Mesenchymal stem cell (in vitro differentiated cells and primary cell): ENCODE results near the gene DGAT2.

Experiments
- DNase-seq: peaks from one replicate; pipeline ENCODE4 v3.0.0-alpha.2; 2013
- H2AFZ ChIP-seq: one replicate; pipeline ENCODE4 v1.6.1; 2013; ENCODE audit warnings: low read depth, mild to moderate bottlenecking, control low read depth, inconsistent platforms, low read length, moderate library complexity
- H2AK5ac ChIP-seq: 2 replicates; pipeline ENCODE4 v1.6.1; 2013; ENCODE audit warnings: low read length, moderate library complexity, mild to moderate bottlenecking, inconsistent platforms; ENCODE audit not compliant: severe bottlenecking
- H2BK120ac ChIP-seq: one replicate; pipeline ENCODE4 v1.6.1; 2013; ENCODE audit warnings: low read depth, mild to moderate bottlenecking, inconsistent platforms, low read length, moderate library complexity
- H2BK12ac ChIP-seq, 2 experiments: one replicate each; pipeline ENCODE4 v1.6.1; 2013; ENCODE audit warnings: inconsistent platforms in 2 of 2, low read length in 2 of 2, mild to moderate bottlenecking in 2 of 2, moderate library complexity in 2 of 2, control low read depth in 1 of 2
- H2BK15ac ChIP-seq: one replicate; pipeline ENCODE4 v1.6.1; 2013; ENCODE audit warnings: mild to moderate bottlenecking, low read depth, inconsistent platforms; ENCODE audit not compliant: poor library complexity, severe bottlenecking
- H2BK5ac ChIP-seq: 2 replicates; pipeline ENCODE4 v1.6.1; 2013; ENCODE audit warnings: low read depth, mild to moderate bottlenecking, low read length, control low read depth, inconsistent platforms; ENCODE audit not compliant: poor library complexity, severe bottlenecking
- H3K14ac ChIP-seq, 2 experiments: one replicate each; pipeline ENCODE4 v1.6.1; 2013; ENCODE audit warnings: inconsistent platforms in 2 of 2, low read length in 2 of 2, control low read depth in 1 of 2, mild to moderate bottlenecking in 1 of 2, moderate library complexity in 1 of 2
- H3K18ac ChIP-seq, 2 experiments: one replicate each; pipeline ENCODE4 v1.6.1; 2013; ENCODE audit warnings: inconsistent platforms in 2 of 2, low read length in 2 of 2, control low read depth in 1 of 2, low read depth in 1 of 2, mild to moderate bottlenecking in 1 of 2
- H3K23ac ChIP-seq, 2 experiments: one replicate each; pipeline ENCODE4 v1.6.1; 2013; ENCODE audit warnings: inconsistent platforms in 2 of 2, low read length in 2 of 2, mild to moderate bottlenecking in 2 of 2, moderate library complexity in 2 of 2, control low read depth in 1 of 2
- H3K27ac ChIP-seq: 2 replicates; pipeline ENCODE4 v1.5.1; 2013; ENCODE audit warnings: mild to moderate bottlenecking, moderate library complexity, low read length, control low read depth, inconsistent platforms; ENCODE audit not compliant: poor library complexity, severe bottlenecking
- H3K27me3 ChIP-seq, 2 experiments: 2 replicates each; pipeline versions ENCODE4 v1.6.1 to v1.7.0; 2013; ENCODE audit warnings: low read length in 2 of 2, mild to moderate bottlenecking in 2 of 2, moderate library complexity in 2 of 2, control low read depth in 1 of 2, inconsistent platforms in 1 of 2; ENCODE audit not compliant: control insufficient read depth in 1 of 2, insufficient read depth in 1 of 2
- H3K36me3 ChIP-seq, 2 experiments: 2 replicates each; pipeline versions ENCODE4 v1.6.1 to v1.7.0; 2013; ENCODE audit warnings: low read length in 2 of 2, control low read depth in 1 of 2, inconsistent platforms in 1 of 2, low read depth in 1 of 2, mild to moderate bottlenecking in 1 of 2; ENCODE audit not compliant: insufficient read depth in 2 of 2, control insufficient read depth in 1 of 2
- H3K4ac ChIP-seq, 2 experiments: one replicate each; pipeline ENCODE4 v1.6.1; 2013; ENCODE audit warnings: inconsistent platforms in 2 of 2, low read length in 2 of 2, mild to moderate bottlenecking in 2 of 2, moderate library complexity in 2 of 2, control low read depth in 1 of 2, low read depth in 1 of 2
- H3K4me1 ChIP-seq: 2 replicates; pipeline ENCODE4 v1.6.1; 2013; ENCODE audit warnings: low read depth, low read length, control low read depth; ENCODE audit not compliant: control insufficient read depth, insufficient read depth
- H3K4me2 ChIP-seq: 2 replicates; pipeline ENCODE4 v1.6.1; 2013; ENCODE audit warnings: low read length, mild to moderate bottlenecking, inconsistent platforms; ENCODE audit not compliant: poor library complexity, severe bottlenecking
- H3K4me3 ChIP-seq, 2 experiments: 2 replicates each; pipeline versions ENCODE4 v1.5.1 to v1.7.0; 2013; ENCODE audit warnings: low read length in 2 of 2, mild to moderate bottlenecking in 2 of 2, control low read depth in 1 of 2, low read depth in 1 of 2; ENCODE audit not compliant: insufficient read depth in 1 of 2
- H3K79me1 ChIP-seq: replicated peaks from 2 replicates; pipeline ENCODE4 v1.6.1; 2013; ENCODE audit warnings: mild to moderate bottlenecking, control low read depth, low read length, inconsistent platforms; ENCODE audit not compliant: poor library complexity, severe bottlenecking
- H3K9ac ChIP-seq: 2 replicates; pipeline ENCODE4 v1.7.0; 2013; ENCODE audit warnings: mild to moderate bottlenecking, low read length, moderate library complexity
- H3K9me3 ChIP-seq: 2 replicates; pipeline ENCODE4 v1.7.0; 2013; ENCODE audit warnings: mild to moderate bottlenecking, low read length; ENCODE audit not compliant: control insufficient read depth
- H4K8ac ChIP-seq: one replicate; pipeline ENCODE4 v1.6.1; 2013; ENCODE audit warnings: inconsistent platforms, mild to moderate bottlenecking, low read length, moderate library complexity
- H4K91ac ChIP-seq: one replicate; pipeline ENCODE4 v1.6.1; 2013; ENCODE audit warnings: mild to moderate bottlenecking, low read length, inconsistent platforms
- WGBS: methylation state at CpG from one replicate; pipeline ENCODE4 v1.1.7; 2013; ENCODE audit warnings: mixed read lengths; 5-methylcytosine and 5-hydroxymethylcytosine counted together

Gene DGAT2

DNA sequence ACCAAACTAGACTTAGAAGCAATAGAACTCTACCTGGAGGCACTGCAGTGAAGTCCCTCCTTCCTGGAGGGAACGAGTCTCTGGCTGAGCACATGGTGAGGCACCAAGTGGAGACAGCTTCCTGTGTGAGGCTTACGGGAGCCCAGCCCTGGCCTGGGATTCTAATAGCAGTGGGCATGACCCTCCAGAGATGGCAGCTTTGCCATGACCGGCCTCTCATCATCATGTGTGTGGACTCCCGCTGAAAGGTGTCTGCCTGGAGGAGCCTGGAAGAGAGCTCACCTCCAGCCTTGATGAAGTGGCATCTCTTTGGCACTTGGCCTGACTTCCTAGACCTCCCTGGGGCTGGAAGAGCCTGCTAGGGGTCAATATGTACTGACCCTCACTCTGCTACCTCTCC lies 8.0 kb downstream of the DGAT2 start:
- Histone ChIP-seq H3K23ac (no peak overlapping the region), H2AK5ac (no peak overlapping the region), H3K9me3 (no peaks in the 10 kb centered on the region), H4K8ac (no peak overlapping the region), H2BK120ac (no peak overlapping the region), H2AFZ (no peak overlapping the region), H3K4me3 (no peak overlapping the region), H3K14ac (no peak overlapping the region), H3K27ac (no peak overlapping the region), H2BK12ac (no peak overlapping the region), H3K4ac (no peak overlapping the region), H3K9ac (no peak overlapping the region), H3K4me1 (no peaks in the 10 kb centered on the region), H2BK5ac (no peak overlapping the region), H3K27me3 (peaks cover 0 to 8% of the 10 kb centered on the region in 2 experiments), H4K91ac (no peak overlapping the region), H3K18ac (no peak overlapping the region), H2BK15ac (no peak overlapping the region), H3K79me1 (no peaks in the 10 kb centered on the region), H3K4me2 (no peak overlapping the region), H3K36me3 (peaks cover 0 to 71% of the 10 kb centered on the region in 2 experiments)
- no peak for DNase-seq
- WGBS, result 87% methylated on average over 4 of the region's 4 CpGs

DNA sequence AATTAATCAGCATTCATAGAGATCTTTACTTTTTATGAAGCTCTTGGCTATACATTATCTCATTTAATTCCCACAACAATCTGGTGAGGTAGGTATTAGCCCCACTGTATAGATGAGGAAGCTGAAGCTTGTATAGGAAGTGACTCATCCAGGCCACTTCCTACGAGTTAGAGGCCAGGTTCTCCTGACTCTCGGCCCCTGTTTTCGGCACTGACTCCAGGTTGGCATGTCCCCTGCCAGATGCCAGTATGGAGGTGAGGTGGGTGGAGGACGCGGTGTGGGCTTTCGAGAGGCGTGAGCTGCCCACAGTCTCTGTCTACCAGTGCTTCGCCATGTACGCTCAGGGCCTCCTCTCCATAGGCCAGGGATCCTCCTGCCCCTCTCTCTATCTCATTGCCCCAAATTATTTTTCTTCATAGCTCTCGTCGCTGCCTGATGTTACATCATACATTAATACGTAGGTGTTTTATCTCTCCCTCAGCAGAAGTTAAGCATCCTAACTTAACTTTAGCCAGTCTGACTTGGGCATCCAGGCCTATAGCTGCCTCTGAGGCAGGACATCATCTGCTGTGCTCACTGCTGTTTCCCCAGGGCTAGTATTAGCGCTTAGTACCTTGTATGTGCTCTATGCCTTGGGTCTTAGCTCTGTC lies 9.0 kb downstream of the DGAT2 start:
- H2BK5ac ChIP-seq, result no peak overlapping the region
- H3K36me3 ChIP-seq, result peaks cover 0 to 81% of the 10 kb centered on the region in 2 experiments
- no peak overlapping the region for H3K23ac ChIP-seq
- H3K4ac ChIP-seq, result no peak overlapping the region
- no peak overlapping the region for H3K9ac ChIP-seq
- no peak overlapping the region for H2AK5ac ChIP-seq
- no peak overlapping the region for H3K4me2 ChIP-seq
- H2BK120ac ChIP-seq, result no peak overlapping the region
- H3K14ac ChIP-seq, result peak overlapping the region in 1 of 2 experiments; percentile 53
- no peak overlapping the region for H2BK15ac ChIP-seq
- no peaks in the 10 kb centered on the region for H3K27me3 ChIP-seq
- no peak overlapping the region for H3K27ac ChIP-seq
- no peak overlapping the region for H4K8ac ChIP-seq
- no peak overlapping the region for H3K18ac ChIP-seq
- no peak overlapping the region for H3K4me3 ChIP-seq
- H3K9me3 ChIP-seq, result no peaks in the 10 kb centered on the region
- no peak overlapping the region for H2AFZ ChIP-seq
- DNase-seq, result no peak
- H3K79me1 ChIP-seq, result no peaks in the 10 kb centered on the region
- 81% methylated on average over 13 of the region's 13 CpGs for WGBS
- H3K4me1 ChIP-seq, result no peaks in the 10 kb centered on the region
- no peak overlapping the region for H4K91ac ChIP-seq
- H2BK12ac ChIP-seq, result no peak overlapping the region

DNA sequence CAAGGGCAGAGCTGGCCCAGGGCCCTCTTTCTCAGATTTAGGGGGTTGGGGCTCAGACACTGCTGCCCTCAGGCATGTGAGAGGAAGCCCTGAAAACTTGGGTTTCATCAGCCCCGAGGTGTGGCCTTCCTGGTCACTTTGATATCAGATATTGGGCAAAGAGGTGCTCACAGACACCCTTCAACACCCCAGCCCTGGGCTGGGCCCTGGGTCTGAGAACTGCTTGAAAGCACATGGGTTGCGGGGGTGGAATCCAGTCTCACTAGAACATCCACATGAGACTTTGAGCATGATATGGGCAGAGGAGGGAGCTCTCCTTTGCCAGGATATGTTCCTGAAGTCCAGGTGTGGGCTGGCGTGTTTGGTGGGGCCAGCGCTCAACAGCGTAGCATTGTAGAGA lies 10.4 kb downstream of the DGAT2 start:
- Histone ChIP-seq H2AFZ (no peak overlapping the region), H3K4me1 (no peaks in the 10 kb centered on the region), H3K14ac (no peak overlapping the region)

GRCh38 chr11:75779960-75780359 lies 11.4 kb downstream of the DGAT2 start:
- no peak overlapping the region for H3K4me3 ChIP-seq
- no peak overlapping the region for H3K27ac ChIP-seq
- H3K14ac ChIP-seq, result no peak overlapping the region
- no peak overlapping the region for H2BK12ac ChIP-seq
- DNase-seq, result no peak
- H4K8ac ChIP-seq, result no peak overlapping the region
- H3K79me1 ChIP-seq, result no peaks in the 10 kb centered on the region
- H3K4me2 ChIP-seq, result no peak overlapping the region
- H2BK5ac ChIP-seq, result no peak overlapping the region
- no peak overlapping the region for H3K4ac ChIP-seq
- H2AK5ac ChIP-seq, result no peak overlapping the region
- 77% methylated on average over 2 of the region's 2 CpGs for WGBS
- no peak overlapping the region for H2BK15ac ChIP-seq
- H3K23ac ChIP-seq, result no peak overlapping the region
- H3K9ac ChIP-seq, result no peak overlapping the region
- no peak overlapping the region for H2AFZ ChIP-seq
- H2BK120ac ChIP-seq, result no peak overlapping the region
- no peak overlapping the region for H4K91ac ChIP-seq
- no peaks in the 10 kb centered on the region for H3K27me3 ChIP-seq
- H3K9me3 ChIP-seq, result no peaks in the 10 kb centered on the region
- H3K4me1 ChIP-seq, result no peaks in the 10 kb centered on the region
- H3K36me3 ChIP-seq, result peaks cover 0 to 85% of the 10 kb centered on the region in 2 experiments
- no peak overlapping the region for H3K18ac ChIP-seq

More for the DNA sequence above, 10.4 kb downstream of the DGAT2 start:
- Histone ChIP-seq H3K79me1 (no peaks in the 10 kb centered on the region), H3K36me3 (peaks cover 0 to 85% of the 10 kb centered on the region in 2 experiments), H3K27me3 (no peaks in the 10 kb centered on the region), H3K27ac (no peak overlapping the region), H2BK15ac (no peak overlapping the region), H3K9me3 (no peaks in the 10 kb centered on the region), H3K9ac (no peak overlapping the region), H3K4me2 (no peak overlapping the region), H3K18ac (no peak overlapping the region), H3K23ac (no peak overlapping the region), H2BK120ac (no peak overlapping the region), H4K8ac (no peak overlapping the region), H2BK12ac (no peak overlapping the region), H2AK5ac (no peak overlapping the region), H4K91ac (no peak overlapping the region), H3K4me3 (no peak overlapping the region), H2BK5ac (no peak overlapping the region), H3K4ac (no peak overlapping the region)
- no peak for DNase-seq
- 92% methylated on average over 5 of the region's 5 CpGs for WGBS
